Hepatocyte (in vitro differentiated cells): Measurements from ENCODE around the gene WNT7B. TPM values are rescaled to one million over a fixed set of nuclear protein-coding genes. Genes with fewer than 3 reads are reported as not detected.

Experiments used
- DNase-seq: peaks from one replicate; pipeline ENCODE4 v3.0.0-alpha.2; 2016; ENCODE audit warnings: low spot score
- H2AFZ ChIP-seq: fragments of 200-600 bp; sonication (generic); 2 replicates; pipeline ENCODE4 v1.6.0; 2016; ENCODE audit warnings: antibody characterized with exemption, mild to moderate bottlenecking
- H3K27ac ChIP-seq: fragments of 200-600 bp; sonication (generic); 2 replicates; pipeline ENCODE4 v1.5.1; 2016; ENCODE audit warnings: mild to moderate bottlenecking
- H3K27me3 ChIP-seq: fragments of 200-600 bp; sonication (generic); 2 replicates; pipeline ENCODE4 v1.6.1; 2016
- H3K36me3 ChIP-seq: fragments of 200-600 bp; sonication (generic); replicated peaks from 2 replicates; pipeline ENCODE4 v1.5.1; 2016; ENCODE audit warnings: low read depth; ENCODE audit not compliant: insufficient read depth
- H3K4me1 ChIP-seq: fragments of 200-600 bp; sonication (generic); 2 replicates; pipeline ENCODE4 v1.5.1; 2016; ENCODE audit warnings: mild to moderate bottlenecking, moderate library complexity; ENCODE audit not compliant: insufficient read depth
- H3K4me2 ChIP-seq: fragments of 200-600 bp; sonication (generic); 2 replicates; pipeline ENCODE4 v1.6.0; 2016
- H3K4me3 ChIP-seq: fragments of 200-600 bp; sonication (generic); 2 replicates; pipeline ENCODE4 v1.5.1; 2016; ENCODE audit warnings: mild to moderate bottlenecking
- H3K79me2 ChIP-seq: fragments of 200-600 bp; sonication (generic); 2 replicates; pipeline ENCODE4 v1.6.0; 2017; ENCODE audit warnings: mild to moderate bottlenecking
- H3K9me2 ChIP-seq: fragments of 200-600 bp; sonication (generic); replicated peaks from 2 replicates; pipeline ENCODE4 v1.6.0; 2017; ENCODE audit warnings: mild to moderate bottlenecking; ENCODE audit not compliant: insufficient read depth
- H3K9me3 ChIP-seq: fragments of 200-600 bp; sonication (generic); 2 replicates; pipeline ENCODE4 v1.5.1; 2016; ENCODE audit warnings: low read depth, mild to moderate bottlenecking
- H4K20me1 ChIP-seq: fragments of 200-600 bp; sonication (generic); 2 replicates; pipeline ENCODE4 v1.6.0; 2016; ENCODE audit warnings: mild to moderate bottlenecking; ENCODE audit not compliant: insufficient read depth, poor library complexity, severe bottlenecking
- CTCF ChIP-seq: fragments of 200-600 bp; sonication (generic); IDR thresholded peaks from 2 replicates; pipeline ENCODE4 v1.5.1; 2016; ENCODE audit warnings: antibody characterized with exemption, mild to moderate bottlenecking; ENCODE audit not compliant: poor library complexity
- EZH2 ChIP-seq: fragments of 200-600 bp; sonication (generic); IDR thresholded peaks from 2 replicates; pipeline ENCODE4 v1.6.1; 2016; ENCODE audit warnings: antibody characterized with exemption, mild to moderate bottlenecking, borderline replicate concordance
- EZH2phosphoT487 ChIP-seq: fragments of 200-600 bp; sonication (generic); IDR thresholded peaks from one replicate; pipeline ENCODE4 v1.6.1; 2018; ENCODE audit warnings: antibody characterized with exemption, mild to moderate bottlenecking, low read depth, moderate library complexity; ENCODE audit not compliant: unreplicated experiment, severe bottlenecking
- WGBS: methylation state at CpG from one replicate; pipeline ENCODE4 v1.1.6; 2016; ENCODE audit warnings: low lambda C conversion rate; ENCODE audit errors: missing lambda C conversion rate; 5-methylcytosine and 5-hydroxymethylcytosine counted together
- polyA plus RNA-seq: library from polyadenylated mRNA; unstranded; fragments of >200 nt; fragmentation: Nextera tagmentation; extraction: Ambion mirVana; gene quantifications from 2 replicates; pipeline ENCODE4 v1.2.1, GENCODE V29; 2016
- total RNA-seq: library from RNA; depleted of rRNA; stranded (reverse); fragments of >200 nt; gene quantifications from 2 replicates; pipeline ENCODE4 v1.2.3, GENCODE V29; 2014

The WNT7B gene
- total and polyA plus RNA-seq, 2 experiments from 2014 or later = 1.9 to 2.4 TPM

- 95% methylated on average over 16 of the region's 17 CpGs for WGBS
- H3K4me1 ChIP-seq = peaks cover 9% of the 10 kb centered on the region
- H3K27ac ChIP-seq = no peak overlapping the region
- H3K27me3 ChIP-seq = no peaks in the 10 kb centered on the region
- H3K9me3 ChIP-seq = no peaks in the 10 kb centered on the region
- no peaks in the 10 kb centered on the region for H3K36me3 ChIP-seq
- no peak overlapping the region for H3K4me3 ChIP-seq
- H4K20me1 ChIP-seq = no peaks in the 10 kb centered on the region
- no peak overlapping the region for H2AFZ ChIP-seq
- no peak for DNase-seq
- no peak for TF ChIP-seq EZH2
- no peak overlapping the region for H3K4me2 ChIP-seq
- H3K9me2 ChIP-seq = no peaks in the 10 kb centered on the region
- no peaks in the 10 kb centered on the region for H3K79me2 ChIP-seq
These were observed 81.4 kb downstream of the WNT7B start for GRCh38 chr22:45895436-45896152.

- Histone ChIP-seq H3K36me3 (no peaks in the 10 kb centered on the region), H3K4me3 (no peak overlapping the region), H3K79me2 (no peaks in the 10 kb centered on the region), H4K20me1 (no peaks in the 10 kb centered on the region), H3K27me3 (no peaks in the 10 kb centered on the region), H3K4me1 (peaks cover 9% of the 10 kb centered on the region), H3K9me2 (no peaks in the 10 kb centered on the region), H3K4me2 (no peak overlapping the region), H3K9me3 (no peaks in the 10 kb centered on the region), H3K27ac (no peak overlapping the region), H2AFZ (no peak overlapping the region)
- DNase-seq = no peak
- TF ChIP-seq EZH2 (no peak), CTCF (no peak), EZH2phosphoT487 (no peak)
- 78% methylated on average over 9 of the region's 9 CpGs for WGBS
These were observed 83.4 kb downstream of the WNT7B start for GRCh38 chr22:45893516-45893915.

GRCh38 chr22:45892681-45893461 is 84.1 kb downstream of the WNT7B start:
- 90% methylated on average over 16 of the region's 16 CpGs for WGBS
- DNase-seq = no peak
- TF ChIP-seq EZH2phosphoT487 (no peak), CTCF (no peak), EZH2 (no peak)
- Histone ChIP-seq H3K27me3 (no peaks in the 10 kb centered on the region), H2AFZ (no peak overlapping the region), H3K4me2 (no peak overlapping the region), H3K79me2 (no peaks in the 10 kb centered on the region), H3K4me1 (peaks cover 9% of the 10 kb centered on the region), H3K9me2 (no peaks in the 10 kb centered on the region), H3K4me3 (no peak overlapping the region), H3K36me3 (no peaks in the 10 kb centered on the region), H3K9me3 (no peaks in the 10 kb centered on the region), H3K27ac (no peak overlapping the region), H4K20me1 (no peaks in the 10 kb centered on the region)

GRCh38 chr22:45891996-45892621 is 84.9 kb downstream of the WNT7B start:
- 81% methylated on average over 22 of the region's 22 CpGs for WGBS
- no peak overlapping the region for H2AFZ ChIP-seq
- H3K9me3 ChIP-seq = no peaks in the 10 kb centered on the region

More at GRCh38 chr22:45891996-45892621, 84.9 kb downstream of the WNT7B start:
- no peak overlapping the region for H3K4me2 ChIP-seq
- H3K4me3 ChIP-seq = no peak overlapping the region
- DNase-seq = no peak
- no peak overlapping the region for H3K27ac ChIP-seq
- H3K79me2 ChIP-seq = no peaks in the 10 kb centered on the region
- H3K4me1 ChIP-seq = peaks cover 9% of the 10 kb centered on the region
- H3K36me3 ChIP-seq = no peaks in the 10 kb centered on the region
- no peaks in the 10 kb centered on the region for H4K20me1 ChIP-seq
- TF ChIP-seq EZH2phosphoT487 (no peak), CTCF (no peak), EZH2 (no peak)
- no peaks in the 10 kb centered on the region for H3K9me2 ChIP-seq
- H3K27me3 ChIP-seq = no peaks in the 10 kb centered on the region
